Tongue (tissue), 2 donors: Measurements from ENCODE around the gene KIAA1210. TPM values are rescaled to one million over a fixed set of nuclear protein-coding genes. Genes with fewer than 3 reads are reported as not detected.

Experiments used
- DNase-seq: peaks from one replicate; pipeline ENCODE4 v3.0.0-alpha.2; 2015
- total RNA-seq: library from RNA; depleted of rRNA; stranded (reverse); fragments of >200 nt; gene quantifications from one replicate; pipeline ENCODE4 v1.2.3, GENCODE V29; 2014

KIAA1210 gene
- total RNA-seq: 0.10 TPM

DNA sequence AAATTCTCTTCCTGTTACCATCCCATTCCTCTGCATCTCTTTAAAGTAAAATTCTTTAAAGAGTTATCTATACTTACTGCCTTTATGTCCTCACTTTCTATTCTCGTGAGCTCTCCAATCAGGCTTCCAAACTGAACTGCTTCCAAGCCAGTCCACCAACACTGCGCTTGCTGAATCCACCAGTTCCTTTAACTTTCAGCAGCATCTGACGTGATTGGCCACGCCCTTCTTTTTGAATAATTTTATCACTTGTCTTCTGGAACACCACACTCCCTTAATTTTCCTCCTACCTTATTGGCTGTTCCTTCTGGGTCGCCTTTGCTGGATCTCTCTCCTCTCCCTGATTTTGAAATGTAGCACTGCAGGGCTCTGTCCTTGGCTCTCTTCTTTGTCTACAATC lies at the start of gene KIAA1210:
KIAA1210 (minus strand) TSS at position 163 of the 400 bp plus-strand sequence. CDS start 4,170 bp downstream, outside the sequence.
- no peak for DNase-seq

DNA sequence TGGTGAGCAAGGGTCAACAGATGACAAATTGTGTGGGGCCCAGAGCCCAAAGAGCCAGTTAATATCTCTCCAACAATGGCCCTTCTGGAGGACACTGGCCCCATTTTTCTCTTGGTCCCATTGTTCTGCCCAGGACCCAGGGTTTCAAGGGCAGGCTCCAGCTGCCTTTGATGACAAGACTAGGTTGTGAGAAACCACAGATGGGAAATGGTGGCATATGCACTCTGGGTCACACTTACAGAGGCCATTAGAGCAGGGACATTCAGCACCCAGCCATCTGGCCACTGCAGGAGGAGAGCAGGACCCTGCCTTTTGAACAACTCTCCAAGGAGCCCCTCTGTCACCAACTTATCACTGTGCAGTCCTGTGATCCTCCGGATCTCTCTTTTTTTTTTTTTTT lies 49.7 kb upstream of the KIAA1210 start:
- DNase-seq: no peak

DNA sequence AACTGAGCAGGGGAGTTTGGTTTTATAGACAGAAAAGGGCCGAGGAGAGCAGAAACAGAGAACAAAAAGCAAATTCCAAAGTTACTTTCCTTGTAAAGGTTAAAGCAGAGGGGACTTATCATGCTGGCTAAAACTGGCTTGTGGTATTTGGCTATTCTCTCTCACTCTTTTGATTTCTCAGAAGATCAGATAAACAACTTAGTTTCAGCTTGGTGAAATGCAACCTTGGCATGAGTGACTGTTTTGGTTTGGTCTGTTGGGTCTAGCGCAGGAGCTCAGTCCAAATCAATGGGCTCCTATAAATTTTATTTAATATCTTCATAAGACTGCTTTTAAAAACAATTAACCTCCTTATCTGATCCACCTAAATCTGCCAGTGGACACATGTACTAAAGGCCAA lies 47.3 kb upstream of the KIAA1210 start:
- no peak for DNase-seq

DNA sequence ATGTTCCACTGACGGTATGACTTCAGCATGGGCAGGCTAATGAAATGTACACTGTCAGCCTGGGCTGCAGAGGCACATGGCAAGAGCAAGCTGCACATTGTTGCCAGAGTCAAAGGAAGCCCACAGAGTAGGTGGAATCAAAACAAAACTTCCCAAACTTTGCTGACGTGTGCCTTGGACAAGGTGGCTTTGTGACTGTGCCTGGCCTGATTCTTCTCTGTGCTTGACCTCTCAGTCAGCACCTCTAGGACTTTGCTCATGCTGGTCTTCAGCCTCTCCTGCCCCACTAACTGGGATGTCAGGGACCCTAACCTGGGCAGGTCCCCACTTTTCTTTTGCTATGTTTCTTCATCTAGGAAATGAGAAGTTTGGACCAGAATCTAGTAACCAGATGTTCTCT lies 40.5 kb upstream of the KIAA1210 start:
- no peak for DNase-seq

DNA sequence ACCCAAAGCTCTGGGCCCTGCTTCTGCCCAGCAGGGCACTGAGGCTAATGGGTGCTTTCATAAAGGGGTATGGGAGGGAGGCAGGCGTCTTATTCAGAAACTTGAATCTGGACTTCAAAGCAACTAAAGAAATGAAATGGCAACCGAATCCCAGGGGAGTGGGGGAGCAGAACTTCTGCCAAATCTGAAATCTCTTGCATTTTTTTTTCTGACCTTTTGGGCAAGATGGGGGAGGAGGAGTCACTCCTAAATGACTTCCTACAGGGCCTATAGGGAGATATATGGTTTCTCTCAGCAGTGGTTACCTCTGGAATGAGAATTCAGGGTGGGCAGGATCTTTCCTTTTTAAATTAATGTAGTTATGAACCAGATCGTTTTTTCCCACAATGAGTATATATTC lies 30.6 kb upstream of the KIAA1210 start:
- no peak for DNase-seq

DNA sequence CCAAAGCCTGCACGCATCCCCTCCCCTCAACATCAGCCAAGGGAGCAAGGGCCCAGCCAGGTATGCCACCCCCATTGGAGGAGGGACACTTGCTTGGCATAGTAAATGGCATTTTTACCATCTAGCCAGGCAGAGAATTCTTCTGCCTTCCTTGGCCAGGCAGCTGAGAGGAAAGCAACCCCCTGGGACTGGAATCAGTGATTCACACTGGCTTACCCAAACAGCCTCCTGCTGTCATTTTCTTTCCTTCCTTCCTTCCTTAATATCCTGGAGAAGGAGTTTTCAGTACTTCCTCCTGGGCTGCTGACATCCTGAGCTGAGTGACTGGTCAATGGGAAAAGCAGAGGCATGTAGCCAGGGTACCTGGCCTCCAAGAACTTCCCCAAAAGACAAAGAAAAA lies 28.6 kb upstream of the KIAA1210 start:
- DNase-seq: no peak

DNA sequence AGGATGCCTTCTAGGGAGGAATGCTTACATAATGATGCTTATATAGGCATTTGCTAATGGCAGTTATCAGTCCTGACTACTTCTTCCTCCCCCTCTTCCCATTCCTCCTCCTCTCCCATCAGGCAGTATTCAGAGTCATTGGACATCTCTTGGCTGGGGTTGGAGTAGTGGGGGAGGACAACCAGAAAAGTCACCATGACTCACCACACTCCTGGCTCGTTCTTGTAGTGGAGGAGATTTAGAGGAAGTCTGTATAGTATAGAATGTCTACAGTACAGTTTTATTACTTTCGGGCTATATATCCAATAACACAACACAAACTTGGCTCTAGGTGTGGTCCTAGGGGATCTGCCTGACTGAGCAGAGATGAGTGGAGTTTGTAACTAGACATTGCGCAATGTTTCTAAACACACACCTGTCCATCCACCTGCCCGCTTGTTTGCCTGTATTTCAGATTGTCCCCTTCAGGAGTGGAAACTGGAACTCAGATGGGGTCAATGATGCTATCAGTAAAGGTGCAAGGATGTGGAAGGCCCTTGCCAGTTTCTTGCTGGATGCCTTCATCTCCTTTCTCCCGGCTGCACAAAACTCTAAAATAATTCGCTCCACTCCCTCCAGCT lies 27.9 kb upstream of the KIAA1210 start:
- DNase-seq: peak; percentile 19

DNA sequence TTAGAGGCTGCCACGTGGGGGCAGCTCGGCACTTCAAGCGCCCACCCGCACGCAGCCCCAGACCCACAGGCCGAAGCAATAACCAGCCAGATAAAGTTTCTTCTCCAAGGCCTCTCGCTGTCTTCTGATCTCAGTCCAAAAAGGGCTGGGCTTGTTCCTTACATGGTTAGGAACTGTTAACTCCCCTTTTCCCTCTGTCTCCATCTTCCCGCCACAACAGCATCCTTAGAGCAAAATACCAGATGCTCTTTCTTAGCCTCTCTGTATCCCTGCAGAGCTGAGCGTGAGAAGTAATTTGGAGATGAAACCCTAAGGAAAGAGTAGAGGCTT lies 23.4 kb upstream of the KIAA1210 start:
- DNase-seq: peak; percentile 49

DNA sequence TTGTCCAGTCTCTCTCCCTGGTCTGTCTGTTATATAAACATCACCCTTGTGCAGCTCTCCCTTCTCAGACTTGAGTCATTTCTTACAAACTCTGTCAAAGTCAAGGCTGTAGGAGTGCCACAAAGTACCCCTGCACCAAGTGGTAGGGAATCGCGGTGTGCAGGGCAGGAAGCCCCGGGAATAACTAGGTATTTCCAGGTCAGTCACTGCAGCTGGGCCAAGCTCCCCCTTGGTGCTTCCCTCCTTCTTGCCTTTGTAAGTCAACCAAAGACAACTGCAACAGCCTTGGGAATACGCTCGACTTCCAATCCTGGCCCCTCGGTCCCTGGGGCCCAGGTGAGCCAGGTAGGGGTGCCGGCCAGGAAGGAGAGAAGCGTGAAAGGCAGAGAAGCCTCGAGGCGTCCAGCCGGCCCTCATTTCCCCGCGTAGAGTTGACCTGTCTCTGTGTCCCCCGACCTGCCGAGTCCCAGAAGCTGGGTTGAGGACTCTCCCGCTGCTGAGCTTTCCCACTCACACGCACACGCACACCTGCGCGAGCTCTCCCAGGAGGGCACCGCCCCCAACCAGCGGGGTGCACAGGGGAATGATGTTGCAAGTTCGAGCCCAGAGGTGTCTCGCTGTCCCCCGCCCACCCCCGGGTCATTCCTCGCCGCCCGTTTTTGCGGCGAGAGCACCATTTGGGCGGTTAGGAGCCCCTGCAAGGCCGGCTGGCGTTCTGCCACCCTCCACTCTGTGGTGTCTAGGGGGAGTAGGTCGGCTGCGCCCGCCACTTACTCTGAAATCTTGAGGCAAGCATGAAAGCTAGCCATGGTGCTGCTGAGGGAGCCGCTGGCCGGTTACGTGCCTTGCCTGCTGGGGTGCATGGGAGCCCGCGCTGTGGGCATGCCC lies 22.8 kb upstream of the KIAA1210 start:
- no peak for DNase-seq

DNA sequence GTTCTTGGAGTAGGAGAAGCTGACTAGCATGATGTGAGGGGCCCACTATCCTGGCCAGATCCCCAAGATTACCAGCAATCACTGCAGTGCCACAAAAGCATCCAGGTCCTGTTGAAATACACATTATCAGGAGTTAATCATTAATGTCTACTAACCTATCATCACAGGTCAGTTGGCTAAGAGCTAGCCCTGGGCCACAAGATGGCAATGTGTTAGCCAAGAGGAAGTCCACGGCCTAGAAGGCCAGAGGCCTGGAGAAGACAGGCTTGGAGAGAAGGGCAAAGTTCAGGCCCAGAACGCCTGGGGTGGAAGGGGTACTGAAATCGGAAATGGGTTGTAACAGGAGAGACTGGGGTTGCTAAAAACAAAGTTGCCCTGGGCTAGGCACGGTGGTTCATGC lies 19.9 kb upstream of the KIAA1210 start:
- no peak for DNase-seq

DNA sequence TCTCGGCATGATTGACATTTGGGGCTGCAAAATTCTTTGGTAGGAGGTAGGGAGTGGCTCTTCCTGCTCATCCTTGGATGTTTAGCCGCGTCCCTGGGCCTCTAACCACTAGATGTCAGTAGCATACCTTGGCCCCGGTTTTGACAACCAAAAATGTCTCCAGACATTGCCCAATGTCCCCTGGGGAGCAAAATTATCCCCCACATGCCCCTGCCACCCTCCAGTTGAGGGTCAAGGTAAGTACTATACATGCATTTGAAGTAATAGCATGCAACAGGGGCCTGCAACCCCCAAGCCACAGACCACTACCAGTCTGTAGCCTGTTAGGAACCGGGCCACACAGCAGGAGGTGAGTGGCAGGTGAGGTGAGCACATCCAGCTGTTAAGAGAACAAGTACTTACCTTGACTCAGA lies 17.6 kb upstream of the KIAA1210 start:
- peak; percentile 23 for DNase-seq

DNA sequence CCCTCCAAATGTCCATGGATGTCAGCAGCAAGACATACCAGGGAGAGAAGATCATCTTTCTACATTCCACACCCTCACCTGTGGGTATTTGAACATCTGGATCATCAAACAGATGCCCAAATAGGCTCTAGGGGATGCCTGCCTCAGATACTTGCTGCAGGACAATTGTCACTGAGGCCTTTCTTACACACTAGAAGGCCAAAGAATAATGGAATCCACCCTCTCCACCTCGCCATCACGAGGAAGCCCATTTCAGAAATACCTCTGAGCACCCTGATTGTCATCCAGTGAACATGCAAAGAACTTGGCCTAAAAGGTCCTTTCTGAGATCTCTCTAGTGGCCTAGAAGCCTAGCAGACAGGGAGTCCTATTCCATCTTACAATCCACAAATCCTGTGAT lies 6.9 kb upstream of the KIAA1210 start:
- DNase-seq: no peak

DNA sequence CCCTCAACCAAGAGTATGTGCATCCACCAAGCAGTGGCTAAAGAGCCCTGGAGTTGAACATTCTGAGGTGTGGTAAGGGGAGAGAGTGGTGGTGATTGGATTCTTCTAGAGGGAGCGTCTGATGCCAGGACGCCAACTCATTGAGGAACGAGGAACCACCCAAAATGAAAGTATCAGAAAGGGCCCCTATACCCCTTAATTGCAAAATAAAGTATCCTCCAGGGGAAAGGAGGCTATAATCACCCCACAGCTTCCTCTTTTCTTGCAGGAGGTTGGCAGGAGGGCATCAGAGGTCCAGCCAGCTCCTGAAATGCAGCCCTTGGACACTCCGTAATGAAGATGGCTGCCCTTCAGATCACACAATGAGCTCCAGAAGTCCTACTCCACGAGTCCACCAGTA lies 5.3 kb upstream of the KIAA1210 start:
- no peak for DNase-seq

DNA sequence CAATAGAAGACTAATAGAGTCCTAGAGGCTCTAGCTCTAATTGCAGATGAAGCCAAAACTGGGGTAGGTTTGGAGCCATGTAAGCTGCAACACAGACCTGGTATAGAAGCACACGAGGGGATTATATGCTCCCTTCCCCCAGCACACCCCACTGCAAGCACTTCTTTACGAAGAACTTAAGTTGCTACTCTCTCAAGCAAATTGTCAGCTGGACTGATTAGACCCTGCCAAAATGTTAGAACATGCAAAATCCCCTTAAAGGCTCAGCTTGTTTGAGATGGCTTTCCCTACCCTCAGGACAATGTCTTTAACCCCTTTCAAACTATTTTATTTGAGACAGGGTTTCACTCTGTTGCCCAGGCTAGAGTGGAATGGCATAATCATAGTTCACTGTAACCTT lies 4.7 kb upstream of the KIAA1210 start:
- peak; percentile 37 for DNase-seq

DNA sequence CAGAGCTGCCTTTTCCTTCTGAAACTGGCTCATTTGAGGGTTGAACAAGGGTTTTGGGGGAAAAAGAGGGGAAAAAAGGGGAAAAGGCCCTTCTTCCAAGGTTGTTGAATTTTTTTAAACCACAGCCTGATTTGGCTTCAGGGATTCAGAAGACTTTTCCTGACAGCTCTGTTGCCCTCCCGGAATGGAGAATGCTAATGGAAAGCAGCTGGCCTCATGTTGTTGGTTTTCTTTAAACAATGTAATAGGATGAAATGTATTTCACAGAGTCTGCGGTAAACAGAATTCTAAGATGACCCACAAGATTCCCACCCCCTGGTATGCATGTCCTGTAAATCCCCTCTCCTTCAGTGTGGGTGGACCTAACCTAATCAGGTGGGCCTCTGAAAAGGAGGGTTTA lies 3.3 kb upstream of the KIAA1210 start:
- peak; percentile 43 for DNase-seq

DNA sequence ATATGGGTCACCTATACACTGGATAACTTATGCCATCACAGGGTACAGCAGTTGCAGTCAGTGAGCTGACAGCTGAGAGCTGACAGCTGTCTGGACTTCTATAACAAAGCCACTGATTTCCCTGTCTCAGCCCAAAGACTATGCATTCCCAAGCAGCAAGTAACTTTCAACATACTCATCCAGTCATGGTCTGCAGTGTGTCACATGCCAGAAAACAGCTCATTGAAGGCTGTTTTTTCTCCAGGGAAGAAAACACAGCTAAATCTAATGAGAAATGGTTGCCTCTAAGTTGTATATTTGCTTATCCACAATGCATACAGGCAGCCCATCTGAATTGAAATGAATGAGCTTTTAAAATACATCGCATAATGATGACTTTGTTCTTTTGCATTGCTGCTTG lies 6.3 kb downstream of the KIAA1210 start:
- peak; percentile 62 for DNase-seq

DNA sequence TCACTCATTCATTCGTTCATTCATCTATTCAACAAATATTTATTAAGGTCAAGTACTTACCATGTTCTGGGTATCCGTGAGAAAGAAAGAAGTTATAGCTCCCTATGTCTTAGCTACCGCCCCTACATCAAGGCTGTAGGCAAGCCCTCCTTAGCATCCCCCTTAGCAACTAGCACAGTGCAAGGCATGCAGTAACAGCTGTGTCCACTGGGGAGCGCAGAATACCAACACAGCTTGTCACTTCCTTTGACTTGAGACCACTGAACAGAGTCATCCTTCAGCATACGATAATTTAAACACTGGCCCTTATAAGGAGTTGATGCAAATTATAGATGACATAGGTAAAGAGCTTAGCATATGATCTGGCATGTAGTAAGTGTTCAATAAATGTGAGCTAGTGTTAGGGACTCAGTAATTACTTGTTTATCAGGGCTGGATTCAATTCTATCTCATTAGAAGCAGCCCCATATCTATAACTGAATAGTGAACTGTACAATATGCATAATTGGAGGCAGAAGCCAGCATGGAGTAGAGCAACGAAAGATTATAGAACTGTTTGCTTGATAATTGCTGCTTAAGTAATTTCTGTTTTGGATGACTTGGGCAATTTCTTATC lies 8.7 kb downstream of the KIAA1210 start:
- peak; percentile 77 for DNase-seq

DNA sequence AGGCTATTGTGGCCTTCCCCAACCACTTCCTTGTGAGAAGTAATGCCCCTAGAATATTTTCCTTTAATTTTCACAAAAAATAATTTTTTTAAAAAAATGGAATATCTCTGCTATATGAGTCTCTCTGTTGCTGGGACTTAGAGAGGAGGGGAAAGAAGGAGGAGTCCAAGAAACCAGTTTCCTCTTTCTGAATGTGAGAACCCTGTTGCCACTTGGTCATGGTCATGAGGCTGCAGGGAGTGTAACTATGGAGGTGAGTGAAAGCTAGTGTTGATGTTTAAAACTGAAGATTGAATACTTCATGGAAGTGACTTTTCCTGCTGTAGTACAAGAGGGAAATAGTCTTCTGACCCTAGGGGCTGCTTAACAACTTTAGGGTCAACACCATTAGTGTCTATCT lies 20.4 kb downstream of the KIAA1210 start:
- DNase-seq: no peak

DNA sequence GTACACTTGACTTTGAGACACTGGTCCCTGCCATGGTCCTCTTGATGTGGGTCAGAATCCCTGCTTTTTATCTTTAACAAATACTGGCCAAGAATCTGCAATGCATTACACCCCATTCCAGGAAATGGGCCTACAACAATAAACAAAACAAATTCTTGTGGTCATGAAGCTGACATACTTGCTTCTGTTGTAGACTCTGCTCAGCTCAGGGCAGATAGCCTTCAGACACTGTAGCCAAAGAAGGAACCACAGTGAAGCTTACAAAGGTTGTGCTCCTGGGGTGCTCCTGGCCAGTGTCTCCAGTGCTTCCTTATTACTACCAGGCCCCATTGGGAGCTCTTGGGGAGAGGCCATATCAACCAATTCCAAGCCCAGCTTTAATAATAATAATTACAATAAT lies 21.8 kb downstream of the KIAA1210 start:
- no peak for DNase-seq

DNA sequence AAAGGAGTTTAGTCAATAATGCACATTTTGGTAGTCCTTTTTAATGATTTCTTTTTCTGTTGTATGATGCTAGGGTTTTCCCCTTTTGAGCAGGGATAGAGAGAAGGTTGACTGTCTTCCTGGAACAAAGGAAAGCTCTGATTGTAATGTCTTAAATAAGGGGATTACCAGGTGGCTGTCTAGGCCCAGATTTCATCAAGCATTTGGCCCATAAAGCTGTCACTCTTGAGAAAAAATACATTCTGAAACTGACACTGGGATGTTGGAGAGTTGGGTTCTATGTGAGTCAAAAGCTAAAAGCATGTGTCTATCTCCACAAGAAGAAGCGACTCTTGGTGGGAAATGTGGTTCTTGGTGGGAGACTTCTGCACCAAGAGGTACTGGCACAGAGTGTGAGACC lies 26.4 kb downstream of the KIAA1210 start:
- no peak for DNase-seq

DNA sequence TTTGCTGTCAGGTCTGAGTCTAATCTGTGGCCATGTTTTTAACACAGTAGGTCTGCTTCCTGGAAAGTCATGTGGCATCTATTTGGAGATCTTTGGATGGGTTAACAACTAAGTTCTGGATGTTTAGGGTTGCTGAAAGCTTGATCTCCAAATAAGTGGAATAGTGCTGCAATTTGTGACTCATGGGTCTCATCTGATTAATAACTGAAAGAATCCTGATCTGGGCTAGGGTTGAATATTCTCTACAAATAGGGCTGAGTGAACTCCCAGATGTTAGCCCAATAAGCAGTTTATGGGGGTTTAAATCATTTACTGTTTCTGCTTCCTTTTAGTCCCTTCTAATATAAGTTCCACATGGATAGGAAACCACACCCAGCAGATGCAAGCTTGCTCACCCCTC lies 31.7 kb downstream of the KIAA1210 start:
- no peak for DNase-seq

DNA sequence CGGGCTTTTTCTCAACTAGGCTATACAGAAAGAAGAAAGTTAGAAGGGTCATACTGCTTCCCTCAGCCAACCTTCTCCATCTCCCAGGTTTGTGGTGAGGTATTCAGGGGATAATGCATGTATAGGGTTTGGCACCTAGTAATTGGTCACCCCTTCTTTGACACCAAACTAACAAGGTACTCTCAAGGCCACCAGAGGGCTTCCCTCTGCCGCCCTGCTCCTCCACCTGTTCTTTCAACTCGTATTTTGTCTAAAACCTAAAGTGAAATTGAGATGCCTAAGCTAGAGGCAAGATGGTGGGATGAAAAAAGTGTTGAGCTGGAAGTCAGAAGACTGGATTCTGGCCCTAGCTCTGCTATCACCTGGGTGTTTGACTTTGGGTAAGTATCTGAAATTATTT lies 32.8 kb downstream of the KIAA1210 start:
- no peak for DNase-seq

DNA sequence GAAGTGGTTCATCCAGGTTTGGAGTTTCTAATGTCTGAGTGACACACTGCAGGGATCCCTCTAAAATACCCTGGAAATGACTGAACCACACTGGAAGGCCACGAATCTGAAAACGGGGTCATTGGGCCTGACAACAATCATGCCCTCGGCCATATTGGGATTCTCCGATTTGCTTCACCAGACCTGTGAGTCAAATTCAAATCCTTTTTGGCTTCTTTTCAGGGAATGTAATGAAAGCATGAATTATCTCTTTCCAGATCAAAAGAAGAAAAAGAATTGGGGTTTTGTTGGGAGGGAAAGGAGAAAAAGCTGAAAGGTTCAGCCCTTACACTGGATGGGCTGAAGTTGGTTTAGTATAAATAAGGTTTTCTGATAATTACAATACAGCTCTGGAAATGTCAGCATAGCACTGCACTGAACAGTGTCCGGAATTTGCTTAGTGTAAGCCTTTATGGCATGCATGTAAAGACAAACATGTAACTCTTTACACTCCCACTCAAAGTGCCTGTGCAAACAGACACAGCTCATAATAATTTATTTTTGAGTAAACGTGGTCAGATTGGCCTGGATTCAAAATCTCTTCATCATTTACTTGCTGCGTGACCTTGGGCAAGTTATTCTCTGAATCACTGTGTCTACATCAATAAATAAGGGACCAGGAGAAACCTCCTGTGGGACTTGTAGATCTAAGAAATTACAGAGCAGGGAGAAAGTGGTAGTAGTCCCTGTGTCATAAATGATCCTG lies 33.4 kb downstream of the KIAA1210 start:
- DNase-seq: no peak
